ENCODE data around the gene CLRN1.
"Not testable (repeated sequence)": the region's sequence is repeated elsewhere in the genome, so short reads cannot be mapped to it uniquely, and the experiment has no call there.

CLRN1 gene, protein sequence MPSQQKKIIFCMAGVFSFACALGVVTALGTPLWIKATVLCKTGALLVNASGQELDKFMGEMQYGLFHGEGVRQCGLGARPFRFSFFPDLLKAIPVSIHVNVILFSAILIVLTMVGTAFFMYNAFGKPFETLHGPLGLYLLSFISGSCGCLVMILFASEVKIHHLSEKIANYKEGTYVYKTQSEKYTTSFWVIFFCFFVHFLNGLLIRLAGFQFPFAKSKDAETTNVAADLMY

DNA sequence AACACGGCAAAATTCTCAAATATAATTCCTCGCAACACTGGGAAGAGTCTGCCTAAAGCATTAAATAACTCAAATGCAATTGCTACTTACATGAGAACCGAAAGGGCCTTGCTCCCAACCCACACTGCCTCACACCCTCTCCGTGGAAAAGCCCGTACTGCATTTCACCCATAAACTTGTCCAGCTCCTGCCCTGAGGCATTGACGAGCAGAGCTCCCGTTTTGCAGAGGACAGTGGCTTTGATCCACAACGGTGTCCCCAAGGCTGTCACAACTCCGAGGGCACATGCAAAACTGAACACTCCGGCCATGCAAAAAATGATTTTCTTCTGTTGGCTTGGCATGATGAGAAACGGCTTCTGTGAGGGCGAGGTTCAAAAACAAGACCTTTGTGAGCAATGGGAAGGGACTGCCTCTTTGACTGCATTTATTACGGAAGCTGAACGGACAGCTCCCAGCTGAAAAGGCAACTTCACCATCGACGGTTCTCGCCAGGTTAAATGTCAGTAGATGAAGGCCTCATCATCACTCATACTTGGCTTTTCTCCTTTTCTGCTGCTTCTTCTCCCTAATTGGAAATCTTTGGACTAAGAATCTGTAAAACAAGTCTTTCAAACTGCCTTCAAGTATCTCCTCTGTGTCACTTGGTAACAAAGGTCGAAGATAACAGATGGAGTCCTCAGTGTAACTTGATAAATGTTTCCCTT is at the start of gene CLRN1:
Gene CLRN1, minus strand, starts transcription at position 362 of the 706 bp plus-strand sequence. Its CDS starts 19 bp downstream, at position 343.
- DNase-seq = no peak

DNA sequence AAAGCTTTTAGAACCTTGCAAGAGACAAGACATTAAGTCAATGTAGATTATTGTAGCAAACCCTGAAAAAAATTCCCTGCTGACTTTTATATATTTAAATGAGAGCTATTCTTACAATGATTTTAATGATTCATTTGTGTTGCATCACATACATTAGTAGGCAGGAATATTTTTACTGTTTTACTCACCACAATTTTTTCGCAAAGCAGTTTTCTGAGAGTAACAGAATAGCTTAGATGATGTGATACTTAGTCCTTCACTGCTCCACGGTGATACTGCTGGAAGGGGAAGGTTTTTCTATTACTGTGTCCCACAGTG is 43.9 kb upstream of the CLRN1 start:
- DNase-seq = no peak

DNA sequence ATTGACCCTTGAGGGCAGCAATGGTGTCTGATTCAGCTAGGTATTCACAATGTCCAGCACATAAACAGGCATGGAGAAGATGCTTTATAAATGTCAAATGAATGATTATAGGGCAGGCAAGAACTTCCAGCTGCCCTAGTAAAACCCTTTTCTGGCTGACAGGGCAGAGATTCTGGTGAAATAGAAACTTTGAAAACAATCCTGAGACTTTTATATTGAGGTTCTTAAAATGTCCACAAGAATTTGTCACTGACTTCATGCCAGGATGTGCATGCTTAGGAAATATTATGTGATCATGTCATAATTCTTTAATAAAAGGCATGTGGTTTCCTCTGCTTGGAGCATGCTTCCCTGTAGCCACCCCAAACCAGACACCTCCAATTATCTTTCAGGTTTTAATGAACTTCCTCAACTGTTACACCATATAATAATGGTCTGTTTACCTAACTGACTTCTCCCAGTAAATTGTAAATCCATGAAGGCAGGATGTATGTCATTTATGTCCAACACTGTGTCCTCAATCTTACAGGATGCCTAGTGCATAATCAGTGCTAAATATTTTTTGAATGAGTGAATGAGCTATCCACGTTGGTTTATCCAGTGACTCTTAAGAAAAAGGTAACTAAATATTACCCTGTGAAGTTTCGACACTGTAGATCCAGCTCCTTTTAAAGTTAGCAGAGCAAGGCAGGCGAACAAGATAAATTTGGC is 43.4 kb upstream of the CLRN1 start:
- no peak for DNase-seq

DNA sequence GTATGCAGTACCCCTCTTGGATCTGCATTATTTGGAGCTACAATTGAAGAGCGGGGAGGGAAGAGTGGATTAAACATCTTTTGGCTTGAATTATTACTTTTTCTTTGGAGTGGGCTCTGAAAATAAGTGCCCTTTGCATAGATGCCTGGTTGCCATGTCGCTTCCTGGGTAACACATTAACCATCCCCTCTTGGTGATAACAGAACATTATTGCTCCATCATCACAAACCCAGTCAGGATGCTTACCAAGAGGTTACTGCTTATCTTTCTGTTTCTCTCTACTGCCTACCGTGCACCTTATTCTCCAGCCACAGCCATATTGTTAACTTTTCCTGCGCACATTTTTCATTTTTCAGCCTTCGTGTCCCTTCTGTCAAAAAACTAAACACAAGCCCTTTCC is 42.7 kb upstream of the CLRN1 start:
- DNase-seq = no peak

DNA sequence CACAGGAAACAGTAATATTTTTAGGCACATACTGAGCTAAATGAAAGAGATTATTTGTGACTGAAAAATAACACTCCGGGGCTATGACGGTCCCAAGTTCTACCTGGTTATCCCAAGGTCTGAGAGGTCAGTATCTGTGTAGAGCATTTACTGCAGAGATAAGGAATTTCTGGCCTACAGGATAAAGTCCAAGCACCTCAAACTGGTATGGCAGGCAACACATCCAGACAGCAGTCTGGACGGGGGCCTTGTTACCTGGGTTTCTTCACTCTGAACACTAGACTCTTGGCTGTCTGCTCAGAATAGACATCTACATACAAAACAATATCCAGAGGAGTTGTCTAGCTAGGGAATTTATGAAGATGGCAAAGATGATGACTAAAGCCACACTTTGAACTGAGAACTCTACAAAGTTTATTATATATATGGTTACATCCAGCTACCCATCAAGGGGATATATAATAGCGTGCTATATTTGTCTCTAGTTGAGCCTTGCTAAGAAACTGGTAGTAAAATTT is 42.0 kb upstream of the CLRN1 start:
- DNase-seq = no peak

DNA sequence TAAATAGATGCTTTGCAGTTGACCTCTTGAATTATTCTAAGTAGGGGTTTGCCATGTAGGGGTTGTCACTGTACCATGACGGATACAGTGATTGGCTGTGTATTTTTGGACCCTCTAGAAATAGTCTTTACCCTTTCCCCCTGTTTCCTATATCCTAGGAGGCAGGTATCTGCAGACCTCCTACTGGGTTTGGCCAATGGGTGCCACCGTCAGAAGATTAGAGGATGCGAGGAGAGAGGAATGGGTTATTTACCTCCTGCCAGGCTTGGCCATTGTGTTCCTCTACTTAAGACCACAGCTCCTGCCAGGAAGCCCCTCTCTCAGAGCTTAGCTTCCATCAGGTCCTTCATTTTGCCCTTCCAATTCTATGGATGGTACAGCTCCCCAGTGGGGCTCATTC is 40.2 kb upstream of the CLRN1 start:
- DNase-seq = no peak

DNA sequence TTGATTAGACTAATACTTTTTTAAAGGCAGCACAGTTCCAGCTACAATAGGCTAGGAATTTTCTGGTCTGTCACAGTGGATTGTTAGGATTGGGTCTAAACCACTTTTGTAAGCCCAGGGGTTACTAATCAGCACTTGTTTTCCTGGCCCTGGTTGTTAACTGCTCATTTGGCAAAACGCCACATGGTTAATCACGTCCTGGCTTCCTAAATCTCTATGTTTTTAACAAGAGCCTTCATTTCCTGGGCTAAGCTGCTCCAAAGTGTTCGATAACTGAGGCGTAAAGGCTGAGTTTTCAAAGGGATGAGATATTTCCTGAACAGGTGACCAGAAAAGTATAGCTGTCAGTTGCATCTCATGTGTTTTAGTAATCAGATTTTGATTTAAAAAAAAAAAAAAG is 38.9 kb upstream of the CLRN1 start:
- no peak for DNase-seq

DNA sequence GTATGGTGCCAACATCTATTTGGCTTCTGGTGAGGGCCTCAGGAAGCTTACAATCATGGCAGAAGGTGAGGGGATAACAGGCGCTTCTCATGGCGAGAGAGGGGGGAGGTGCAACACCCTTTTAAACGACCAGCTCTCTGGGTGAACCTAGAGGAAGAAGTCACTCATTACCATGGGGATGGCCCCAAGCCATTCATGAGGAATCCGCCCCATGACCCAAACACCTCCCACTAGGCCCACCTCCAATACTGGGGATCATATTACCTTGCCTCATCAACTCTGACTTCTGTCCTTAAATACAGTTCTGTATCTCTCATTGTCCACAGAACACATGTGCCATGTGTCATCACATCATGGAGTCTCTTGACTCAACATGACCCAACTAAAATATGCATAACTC is 37.5 kb upstream of the CLRN1 start:
- no peak for DNase-seq

DNA sequence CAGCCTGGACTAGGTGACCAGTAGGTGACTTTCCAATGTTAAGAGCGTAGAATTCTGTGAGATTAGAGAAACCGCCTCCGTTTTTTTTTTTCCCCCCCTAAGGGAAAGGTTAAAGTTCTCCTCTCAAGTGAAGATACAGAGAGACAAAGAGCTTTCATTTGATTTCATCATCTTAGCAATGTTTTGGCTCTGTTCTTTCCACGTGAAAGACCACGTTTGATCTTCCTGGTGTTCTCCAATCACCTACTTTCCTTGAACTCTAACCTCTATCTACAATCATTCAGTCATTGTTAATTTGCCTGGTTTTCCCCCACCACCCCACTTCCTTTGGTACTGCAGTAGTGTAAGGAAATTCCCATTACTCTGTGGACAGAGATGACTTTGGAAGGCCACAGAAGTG is 36.9 kb upstream of the CLRN1 start:
- DNase-seq = no peak

DNA sequence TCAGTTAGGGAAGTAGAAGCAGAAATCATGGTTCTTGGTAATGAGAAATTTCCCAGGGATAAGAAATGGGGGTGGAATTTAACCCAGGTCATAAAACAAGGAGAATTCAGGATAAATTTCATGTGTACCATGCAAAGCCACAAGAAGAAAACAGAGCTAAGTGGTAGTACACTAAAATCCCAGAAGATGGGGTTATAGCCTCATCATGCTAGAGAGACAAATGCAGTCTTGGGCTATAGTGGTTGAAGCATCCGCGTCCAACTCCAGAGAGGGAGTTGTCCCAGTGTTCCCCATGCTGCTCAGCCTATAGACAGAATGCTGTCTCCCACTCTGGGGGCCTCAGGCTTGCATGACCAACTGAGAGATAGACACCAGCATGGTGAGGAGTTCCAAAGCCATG is 36.2 kb upstream of the CLRN1 start:
- no peak for DNase-seq

DNA sequence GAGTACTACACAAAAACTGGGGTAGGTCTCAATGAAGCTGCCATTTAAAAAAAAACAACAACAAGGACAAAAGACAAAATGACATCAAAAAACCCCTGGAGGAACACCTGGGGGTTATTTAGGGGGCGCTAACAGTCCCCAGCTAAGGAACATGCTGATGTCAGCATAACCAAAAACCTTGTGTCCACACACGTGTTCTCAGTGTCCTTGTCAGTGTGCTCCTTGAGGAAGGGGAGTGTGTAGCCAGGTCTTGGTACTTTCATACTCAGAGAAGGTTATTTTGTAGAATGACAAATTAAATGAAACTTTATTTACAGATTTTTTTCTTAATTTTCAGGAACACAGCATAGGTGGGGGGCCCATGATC is 31.2 kb upstream of the CLRN1 start:
- no peak for DNase-seq

DNA sequence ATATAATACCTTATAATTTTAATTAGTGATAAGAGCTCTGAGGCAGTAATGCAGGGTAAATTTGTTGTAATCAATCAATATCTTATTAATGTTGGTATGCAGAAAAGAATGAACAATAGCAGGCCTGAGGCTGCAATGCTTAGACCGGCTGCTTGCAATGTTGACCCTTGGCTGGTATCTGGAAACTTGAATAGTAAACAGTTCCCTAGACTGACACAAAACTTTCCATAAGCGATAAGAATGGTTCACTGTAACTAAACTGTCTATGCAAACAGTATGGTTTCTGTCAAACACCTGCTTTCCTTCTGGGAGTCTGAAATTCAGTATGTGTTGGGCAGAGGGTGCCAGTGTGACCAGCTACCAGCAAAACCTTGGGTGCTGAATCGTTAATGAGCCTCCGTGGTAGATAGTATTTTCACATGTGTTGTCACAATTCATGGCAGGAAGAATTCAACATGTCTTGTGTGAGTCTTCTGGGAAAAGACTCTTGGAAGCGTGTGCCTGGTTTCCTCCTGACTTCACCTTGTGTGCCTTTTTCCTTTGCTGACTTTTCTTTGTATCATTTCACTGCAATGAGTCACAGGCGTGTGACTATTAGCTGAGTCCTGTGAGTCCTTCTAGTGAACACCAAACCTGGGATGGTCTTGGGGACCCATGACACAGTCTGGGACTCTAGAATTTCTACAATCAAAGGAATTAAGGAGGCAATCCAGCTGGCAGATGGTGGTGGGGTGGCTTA is 30.7 kb upstream of the CLRN1 start:
- DNase-seq = no peak

DNA sequence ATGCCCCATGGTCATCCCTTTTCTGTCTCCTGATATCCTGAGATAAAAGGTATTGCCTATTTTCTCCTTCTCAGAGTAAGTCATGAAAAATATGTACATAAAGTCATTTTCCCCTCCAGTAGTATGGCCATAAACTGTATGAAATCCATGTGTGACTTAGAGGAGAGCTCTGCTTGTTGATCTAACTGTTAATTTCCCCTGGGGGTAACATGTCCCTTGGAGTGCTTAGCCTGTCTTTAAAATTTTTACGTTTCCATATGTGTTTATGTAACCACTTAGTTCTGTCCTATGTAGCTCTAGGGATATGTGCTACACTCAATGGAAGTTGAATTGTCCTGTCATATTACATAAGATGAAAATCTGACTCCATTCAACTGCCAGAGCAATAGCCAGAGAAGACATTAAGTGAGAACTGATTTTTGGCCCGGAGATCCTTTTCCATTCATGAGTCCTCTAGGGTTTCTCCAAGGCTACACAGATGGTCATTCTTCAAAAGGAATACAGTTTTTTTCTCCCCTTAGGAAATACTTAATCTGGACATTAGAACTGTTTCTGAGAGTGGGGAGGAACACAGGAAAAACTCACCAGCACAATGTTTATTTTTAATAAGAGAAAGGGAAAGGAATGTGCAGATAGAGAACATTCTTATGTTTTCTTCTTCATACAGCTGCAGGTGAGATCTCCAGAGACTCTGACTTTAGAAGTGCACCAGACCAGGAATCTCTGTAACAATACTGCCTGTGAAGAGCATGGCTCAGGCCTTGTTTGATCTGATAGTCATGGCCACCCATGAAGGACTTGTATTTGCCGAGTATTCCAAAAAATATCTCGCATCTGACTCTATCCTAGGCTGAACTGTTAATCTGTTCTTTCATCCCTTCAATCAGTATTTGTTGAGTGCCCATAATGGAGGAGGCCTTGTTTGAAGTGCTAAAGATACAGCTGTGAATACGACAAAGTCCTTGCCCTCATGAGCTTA is 29.8 kb upstream of the CLRN1 start:
- DNase-seq = no peak

DNA sequence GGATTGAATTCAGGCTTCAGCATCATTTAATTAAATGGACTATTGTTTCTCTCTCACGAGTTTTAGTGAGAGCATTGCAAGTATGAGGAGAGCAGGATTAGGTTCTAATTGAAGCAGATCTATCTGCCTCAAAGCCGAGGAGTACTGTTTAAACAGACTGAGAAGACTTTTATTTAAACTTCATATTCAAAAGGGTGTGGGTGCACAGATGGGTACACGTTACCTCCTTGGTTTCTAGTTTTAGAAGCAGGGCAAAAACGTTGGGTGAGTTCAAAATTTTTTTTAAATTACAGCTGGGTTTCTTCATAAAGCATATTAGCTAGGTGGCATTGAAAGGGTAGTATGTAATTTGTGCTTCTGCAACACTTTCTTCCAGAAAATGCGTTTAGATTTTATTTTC is 26.5 kb upstream of the CLRN1 start:
- no peak for DNase-seq

DNA sequence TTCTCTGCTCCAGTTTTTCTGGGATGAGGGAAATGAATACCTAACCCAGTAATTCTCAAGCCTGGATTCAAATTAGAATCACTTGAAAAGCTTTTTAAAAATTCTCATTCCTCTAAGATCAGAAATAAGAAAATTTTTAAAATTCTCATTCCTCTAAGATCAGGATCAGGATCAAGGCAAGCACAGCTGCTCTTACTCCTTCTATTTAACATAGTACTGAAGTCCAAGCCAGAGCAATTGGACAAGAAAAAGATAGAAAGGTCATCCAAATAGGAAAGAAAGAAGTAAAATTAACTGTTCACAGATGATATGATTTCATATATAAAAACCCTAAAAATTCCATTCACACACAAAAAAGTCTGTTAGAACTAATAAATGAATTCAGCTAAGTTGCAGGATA is 24.2 kb upstream of the CLRN1 start:
- DNase-seq = no peak

DNA sequence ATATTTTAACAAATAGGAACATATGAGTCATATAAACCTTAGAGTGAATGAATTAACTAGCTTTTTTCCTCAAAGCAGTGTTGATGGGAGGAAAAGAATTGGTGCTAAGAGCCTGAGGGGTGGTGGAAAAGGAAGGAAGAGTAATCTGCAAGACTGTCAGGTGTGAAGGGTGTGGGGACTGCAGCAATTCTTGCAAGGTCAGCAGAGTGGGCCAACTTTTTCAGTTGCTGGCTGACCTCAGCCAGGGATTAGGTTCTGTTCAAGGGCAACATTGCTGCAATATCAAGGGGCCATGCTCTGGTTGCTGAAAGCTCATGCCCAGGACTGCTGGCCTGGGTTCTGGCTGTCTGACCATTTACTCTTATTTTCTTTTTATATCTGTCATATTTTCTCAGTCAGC is 23.0 kb upstream of the CLRN1 start:
- DNase-seq = no peak

DNA sequence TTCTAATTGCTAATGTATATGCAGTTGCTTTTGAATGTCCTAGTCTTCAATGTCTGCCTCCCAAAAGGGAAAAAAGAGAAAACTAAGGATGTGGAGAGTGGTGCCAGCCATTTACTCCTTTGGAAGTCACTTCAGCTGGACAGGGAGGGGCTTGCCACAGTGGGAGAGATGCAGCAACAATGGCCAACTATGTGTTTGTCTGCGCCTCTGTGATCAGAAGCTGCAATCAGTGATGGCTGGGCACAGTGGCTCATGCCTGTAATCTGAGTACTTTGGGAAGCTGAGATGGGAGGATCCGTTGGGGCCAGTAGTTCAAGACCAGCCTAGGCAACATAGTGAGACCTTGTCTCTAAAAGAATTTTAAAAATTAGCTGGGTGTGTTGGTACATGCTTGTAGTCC is 16.7 kb upstream of the CLRN1 start:
- DNase-seq = no peak

DNA sequence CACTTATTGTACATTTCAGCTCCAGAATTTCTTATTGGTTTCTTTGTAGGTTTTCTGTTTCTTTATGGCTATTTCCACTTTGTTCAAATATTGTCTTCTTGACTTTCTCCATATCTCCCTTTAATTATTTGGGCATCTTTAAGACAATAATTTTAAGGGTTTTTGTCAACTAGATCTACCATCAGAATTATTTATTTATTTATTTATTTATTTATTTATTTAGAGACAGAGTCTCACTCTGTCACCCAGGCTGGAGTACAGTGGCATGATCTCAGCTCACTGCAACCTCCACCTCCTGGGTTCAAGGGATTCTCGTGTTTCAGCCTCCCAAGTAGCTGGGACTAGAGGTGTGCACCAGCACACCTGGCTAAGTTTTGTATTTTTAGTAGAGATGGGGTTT is 15.9 kb upstream of the CLRN1 start:
- DNase-seq = not testable (repeated sequence)

DNA sequence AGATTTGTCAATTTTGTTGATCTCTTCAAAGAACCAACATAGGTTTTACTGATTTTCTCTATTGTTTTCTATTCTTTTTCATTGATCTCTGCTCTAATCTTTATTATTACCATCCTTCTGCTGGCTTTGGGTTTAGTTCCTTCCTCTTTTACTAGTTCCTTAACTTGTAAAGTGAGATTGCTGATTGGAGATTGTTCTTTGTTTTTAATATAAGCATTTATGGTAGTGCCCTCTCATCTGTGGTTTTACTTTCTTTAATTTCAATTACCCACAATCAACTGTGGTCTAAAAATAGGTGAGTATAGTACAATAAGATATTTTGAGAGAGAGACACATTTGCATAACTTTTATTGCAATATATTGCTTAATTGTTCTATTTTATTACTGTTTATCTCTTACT is 13.2 kb upstream of the CLRN1 start:
- DNase-seq = no peak

DNA sequence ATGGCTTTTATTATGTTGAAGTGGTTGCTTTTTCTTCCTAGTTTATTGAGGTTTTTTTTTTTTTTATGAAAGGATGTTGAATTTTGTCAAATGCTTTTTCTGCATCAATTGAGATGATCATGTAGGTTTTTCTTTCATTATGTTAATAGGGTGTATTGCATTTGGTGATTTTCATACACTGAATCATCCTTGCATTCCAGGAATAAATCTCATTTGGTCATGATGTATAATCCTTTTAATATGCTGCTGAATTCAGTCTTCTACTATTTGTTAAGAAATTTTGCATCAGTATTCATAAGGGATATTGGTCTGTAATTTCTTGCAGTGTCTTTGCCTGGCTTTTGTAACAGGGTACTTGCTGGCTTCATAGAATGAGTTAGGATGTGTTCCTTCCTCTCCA is 11.5 kb upstream of the CLRN1 start:
- no peak for DNase-seq

DNA sequence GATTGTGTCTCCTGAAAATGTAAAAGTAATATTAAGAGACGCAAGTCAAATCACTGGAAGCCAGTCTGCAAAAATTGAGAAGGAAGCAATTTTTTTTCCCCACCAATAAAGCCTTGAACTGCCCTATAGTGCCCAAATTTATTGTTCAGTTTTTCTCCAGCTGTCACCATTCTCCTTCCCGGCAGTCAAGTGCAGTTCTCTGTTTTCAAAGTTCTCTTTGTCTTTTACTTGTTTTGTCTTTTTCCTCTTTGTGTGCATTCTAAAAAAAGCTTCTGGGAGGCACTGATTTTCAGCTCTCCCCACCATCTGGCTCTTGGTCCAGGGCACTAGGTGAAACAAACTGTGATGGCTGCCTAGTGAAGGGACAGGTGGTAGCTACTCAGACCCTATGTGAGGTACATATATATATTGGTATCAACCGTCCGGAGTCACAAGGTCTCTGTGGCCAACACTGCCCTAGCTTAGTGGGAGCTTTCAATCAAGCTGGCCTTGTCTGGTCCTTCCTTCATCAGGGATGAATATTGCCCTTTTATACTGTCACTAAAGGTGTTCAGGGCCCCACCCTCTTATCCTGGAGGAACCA is 6.1 kb upstream of the CLRN1 start:
- no peak for DNase-seq

DNA sequence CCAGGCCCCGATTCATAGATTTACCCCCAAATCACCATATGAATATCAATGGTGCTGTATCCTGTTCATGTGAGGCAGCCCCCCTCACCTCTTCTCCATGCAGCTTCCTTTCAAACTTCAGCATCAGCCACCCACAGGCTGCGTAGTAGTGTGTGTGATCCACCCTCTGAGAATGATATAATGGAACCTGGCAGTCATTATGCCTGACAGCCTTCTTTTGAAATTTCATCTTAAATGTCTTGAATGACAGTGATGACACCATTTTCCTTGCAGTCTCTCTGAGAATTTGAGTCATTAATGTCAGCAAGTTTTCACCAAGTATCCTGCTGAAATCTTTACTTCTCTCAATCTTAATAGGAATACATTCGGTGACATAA is 3.5 kb upstream of the CLRN1 start:
- DNase-seq = no peak
